Measurements from ENCODE around the gene HNRNPR.
A peak's percentile ranks its signal among the peaks of the same experiment; 100 is the strongest.

HNRNPR gene

GRCh38 chr1:23343221-23344110 lies 618 bp downstream of the HNRNPR start:
- TF ChIP-seq, protein P1, sequence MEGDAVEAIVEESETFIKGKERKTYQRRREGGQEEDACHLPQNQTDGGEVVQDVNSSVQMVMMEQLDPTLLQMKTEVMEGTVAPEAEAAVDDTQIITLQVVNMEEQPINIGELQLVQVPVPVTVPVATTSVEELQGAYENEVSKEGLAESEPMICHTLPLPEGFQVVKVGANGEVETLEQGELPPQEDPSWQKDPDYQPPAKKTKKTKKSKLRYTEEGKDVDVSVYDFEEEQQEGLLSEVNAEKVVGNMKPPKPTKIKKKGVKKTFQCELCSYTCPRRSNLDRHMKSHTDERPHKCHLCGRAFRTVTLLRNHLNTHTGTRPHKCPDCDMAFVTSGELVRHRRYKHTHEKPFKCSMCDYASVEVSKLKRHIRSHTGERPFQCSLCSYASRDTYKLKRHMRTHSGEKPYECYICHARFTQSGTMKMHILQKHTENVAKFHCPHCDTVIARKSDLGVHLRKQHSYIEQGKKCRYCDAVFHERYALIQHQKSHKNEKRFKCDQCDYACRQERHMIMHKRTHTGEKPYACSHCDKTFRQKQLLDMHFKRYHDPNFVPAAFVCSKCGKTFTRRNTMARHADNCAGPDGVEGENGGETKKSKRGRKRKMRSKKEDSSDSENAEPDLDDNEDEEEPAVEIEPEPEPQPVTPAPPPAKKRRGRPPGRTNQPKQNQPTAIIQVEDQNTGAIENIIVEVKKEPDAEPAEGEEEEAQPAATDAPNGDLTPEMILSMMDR (IDR thresholded peaks at IDR 0.05; ENCODE audit: low read depth, low read length): no peak
- H3K4me3 ChIP-seq (replicated peaks in 1 of 2; ENCODE audit: low read depth in 2 of 2, low read length in 2 of 2): peak overlapping the region; percentile 64 to 77
- peak; percentile 46 to 84 for DNase-seq (ENCODE audit: low read depth in 2 of 2)

DNA sequence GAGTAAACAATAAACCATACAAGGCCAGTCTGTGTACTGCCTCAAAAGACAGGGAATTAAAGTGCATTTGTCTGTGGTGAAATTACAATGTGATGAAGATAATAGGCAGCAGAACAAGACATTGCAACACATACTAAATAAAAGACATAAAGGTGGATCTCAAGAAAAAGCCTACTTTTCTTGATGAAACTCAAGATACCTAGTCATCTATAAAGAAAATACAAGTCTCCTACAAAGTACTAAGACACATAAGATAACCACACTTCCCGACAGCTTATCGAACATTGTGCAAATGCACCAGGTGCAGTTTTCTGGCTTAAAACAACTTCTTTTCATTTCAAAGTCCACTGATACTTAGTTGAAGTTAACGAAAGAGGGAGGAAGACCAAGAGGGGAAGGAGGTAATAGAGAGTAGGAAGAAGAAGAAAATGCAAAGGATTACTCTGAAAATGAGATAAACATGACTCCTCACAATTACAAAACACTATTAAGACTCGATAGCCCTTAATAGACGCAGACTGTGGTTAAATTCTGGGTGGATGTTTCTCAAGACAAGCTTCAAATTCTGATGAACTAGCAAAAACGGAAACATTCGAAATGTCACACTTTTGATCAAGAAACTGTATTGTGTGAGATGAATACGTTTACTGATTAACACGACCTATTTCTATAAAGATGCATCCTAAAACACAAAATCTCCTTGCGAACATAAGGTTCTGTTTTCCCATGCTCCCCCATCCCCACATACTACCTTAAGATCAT lies 2.0 kb downstream of the HNRNPR start:
- H3K4me3 ChIP-seq (replicated peaks in 1 of 2; ENCODE audit: low read depth in 2 of 2, low read length in 2 of 2): peak overlapping the region; percentile 64 to 77
- TF ChIP-seq, protein P1 (IDR thresholded peaks at IDR 0.05; ENCODE audit: low read depth, low read length): no peak
- peak; percentile 24 to 32 for DNase-seq (ENCODE audit: low read depth in 2 of 2)

DNA sequence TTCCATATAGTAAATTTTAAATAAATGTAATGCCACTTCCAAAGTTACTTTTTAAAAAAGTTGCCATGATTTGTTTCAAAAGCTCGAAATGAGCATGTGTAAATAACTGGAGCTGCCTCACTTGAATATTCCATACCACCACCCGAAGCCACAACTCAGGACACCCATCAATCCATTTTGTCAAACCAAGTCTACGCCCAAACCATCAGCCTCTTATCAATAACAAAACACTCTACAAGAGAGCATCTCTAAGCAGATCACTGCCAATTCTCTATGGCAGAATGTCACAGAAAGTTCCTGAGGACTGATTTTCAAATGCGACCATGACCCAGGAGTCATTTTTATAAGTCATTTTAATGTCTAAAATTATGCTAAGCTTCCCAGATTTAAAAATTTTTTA lies 4.5 kb downstream of the HNRNPR start:
- H3K4me3 ChIP-seq (replicated peaks in 1 of 2; ENCODE audit: low read depth in 2 of 2, low read length in 2 of 2): no peak overlapping the region
- no peak for DNase-seq (ENCODE audit: low read depth in 2 of 2)
- TF ChIP-seq, protein P1 (IDR thresholded peaks at IDR 0.05; ENCODE audit: low read depth, low read length): no peak

DNA sequence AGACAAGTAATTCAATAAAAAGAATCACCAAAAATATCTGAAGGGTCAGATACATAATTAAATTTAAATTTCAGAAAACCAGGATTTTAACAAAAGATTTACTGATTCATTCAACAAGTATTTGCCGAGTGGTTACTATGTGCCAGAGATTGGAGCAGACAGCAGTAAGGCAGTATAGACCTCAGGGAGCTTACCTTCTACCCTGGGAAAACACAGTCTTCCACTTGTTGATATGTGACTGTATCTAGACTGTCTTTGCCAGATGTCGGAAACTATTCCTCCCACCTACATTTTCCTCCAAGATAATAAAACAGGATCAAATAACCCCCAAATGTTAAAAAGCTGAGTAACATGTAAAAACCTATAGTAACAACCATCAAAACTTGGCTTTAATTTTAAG lies 6.2 kb downstream of the HNRNPR start:
- no peak overlapping the region for H3K4me3 ChIP-seq (replicated peaks in 1 of 2; ENCODE audit: low read depth in 2 of 2, low read length in 2 of 2)
- DNase-seq (ENCODE audit: low read depth in 2 of 2): peak; percentile 10 to 17
- TF ChIP-seq, protein P1 (IDR thresholded peaks at IDR 0.05; ENCODE audit: low read depth, low read length): no peak

- H3K4me3 ChIP-seq (replicated peaks in 1 of 2; ENCODE audit: low read depth in 2 of 2, low read length in 2 of 2): no peak overlapping the region
- TF ChIP-seq, protein P1 (IDR thresholded peaks at IDR 0.05; ENCODE audit: low read depth, low read length): no peak
- no peak for DNase-seq (ENCODE audit: low read depth in 2 of 2)
Measured at GRCh38 chr1:23331713-23332112, 12.4 kb downstream of the HNRNPR start.

DNA sequence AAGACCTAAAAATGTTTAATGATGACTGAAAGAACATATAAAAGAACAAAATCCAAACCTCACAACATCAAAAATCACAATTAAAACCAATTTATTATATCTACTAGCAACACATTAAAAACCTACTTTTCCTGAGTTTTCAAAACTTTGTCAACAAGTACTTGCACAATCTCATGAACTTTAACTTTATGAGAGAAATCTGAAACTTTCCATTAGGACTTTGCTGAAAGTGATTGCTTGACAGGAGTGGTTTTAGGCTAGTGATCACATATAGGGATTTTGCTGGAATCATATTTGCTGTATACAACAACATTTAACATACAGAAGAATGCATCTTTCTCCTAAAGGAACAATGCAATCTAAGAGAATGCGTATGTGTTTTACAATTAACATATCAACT lies 13.2 kb downstream of the HNRNPR start:
- DNase-seq (ENCODE audit: low read depth in 2 of 2): no peak
- no peak overlapping the region for H3K4me3 ChIP-seq (replicated peaks in 1 of 2; ENCODE audit: low read depth in 2 of 2, low read length in 2 of 2)
- TF ChIP-seq, protein P1 (IDR thresholded peaks at IDR 0.05; ENCODE audit: low read depth, low read length): no peak
